ENCODE data around the gene MAP1LC3B2. TPM values are rescaled to one million over a fixed set of nuclear protein-coding genes. Genes with fewer than 3 reads are reported as not detected.

The MAP1LC3B2 gene
- total RNA-seq, 6 experiments from 2014 or later, result 0.59 to 1.0 (median 0.70) TPM; not detected in 3

DNA sequence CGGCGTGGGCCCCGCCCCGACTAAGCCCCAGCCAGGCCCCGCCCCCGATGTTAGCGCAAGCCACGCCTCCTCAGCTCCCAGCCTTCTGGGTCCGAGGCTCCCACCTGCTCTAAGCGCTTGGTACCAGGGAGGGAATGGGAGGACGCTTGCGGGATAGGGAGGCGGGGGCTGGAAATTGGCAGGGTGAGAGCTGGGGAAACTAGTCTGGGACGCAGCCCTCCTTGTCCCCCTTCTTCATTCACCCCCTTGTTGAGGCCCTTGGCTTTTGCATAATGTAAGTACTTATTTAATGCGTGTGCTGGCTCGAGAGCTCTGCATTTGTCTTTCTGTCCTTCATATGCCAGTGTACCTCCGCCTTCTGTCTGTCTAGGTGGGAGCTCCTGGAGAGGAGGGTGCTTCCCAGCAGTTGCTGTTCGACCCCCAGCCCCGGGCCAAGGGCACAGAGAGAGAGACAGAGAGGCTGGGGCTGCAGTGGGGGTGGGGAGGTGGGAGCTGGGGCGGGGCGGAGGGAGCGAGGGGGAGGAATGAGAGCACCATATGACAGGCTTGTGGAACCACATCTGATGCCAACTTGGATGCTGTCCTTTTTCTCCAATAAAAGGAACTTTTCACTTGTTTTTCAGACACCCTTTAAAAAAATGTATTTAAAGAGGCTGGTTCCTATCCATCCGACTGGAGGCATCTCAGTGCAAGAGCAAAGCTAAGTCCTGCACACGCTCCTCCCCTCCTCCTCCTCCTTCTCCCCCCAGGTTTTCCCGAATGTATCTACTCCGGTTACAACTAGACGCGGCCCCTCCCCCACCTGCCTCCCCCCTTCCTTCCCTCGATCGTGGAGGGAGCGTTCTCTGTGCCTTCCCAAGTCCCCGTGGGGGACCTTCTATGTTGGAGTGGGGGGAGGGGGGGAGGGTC is 25.6 kb upstream of the MAP1LC3B2 start:
- peak; percentile 76 to 82 (median 80) for DNase-seq
- H3K9me3 ChIP-seq, result no peaks in the 10 kb centered on the region
- intact Hi-C loops (cut with DNase I), result no loop called here
- no peaks in the 10 kb centered on the region for H3K36me3 ChIP-seq
- TF ChIP-seq CTCF (IDR thresholded peaks at IDR 0.05) (no peak), POLR2A (IDR thresholded peaks at IDR 0.05) (no peak)
- WGBS (ENCODE audit: insufficient coverage, low coverage, low lambda C conversion rate, missing lambda C conversion rate), result under 1% methylated on average over 16 of the region's 32 CpGs
- H3K27me3 ChIP-seq, result no peaks in the 10 kb centered on the region
- ATAC-seq, result peak; percentile 87 to 89 (median 88)
- peaks cover 0 to 21% (median 8%) of the 10 kb centered on the region in 4 donors for H3K4me1 ChIP-seq
- H3K4me3 ChIP-seq, result peak overlapping the region; percentile 48 to 52 (median 51)
- H3K27ac ChIP-seq, result no peak overlapping the region

GRCh38 chr12:116534311-116535121 is 24.7 kb upstream of the MAP1LC3B2 start:
- intact Hi-C loops (cut with DNase I), result no loop called here
- Histone ChIP-seq H3K36me3 (no peaks in the 10 kb centered on the region), H3K4me1 (peaks cover 0 to 16% (median 4%) of the 10 kb centered on the region in 4 donors), H3K4me3 (peak overlapping the region; percentile 48 to 52 (median 51)), H3K9me3 (no peaks in the 10 kb centered on the region), H3K27me3 (no peaks in the 10 kb centered on the region), H3K27ac (no peak overlapping the region)
- peak; percentile 10 to 27 (median 16) for ATAC-seq
- DNase-seq, result peak in 1 of 3 donors; percentile 33
- TF ChIP-seq POLR2A (IDR thresholded peaks at IDR 0.05), result no peak
- no peak for TF ChIP-seq CTCF (IDR thresholded peaks at IDR 0.05)
- 14% methylated on average over 27 of the region's 30 CpGs for WGBS (ENCODE audit: insufficient coverage, low coverage, low lambda C conversion rate, missing lambda C conversion rate)

- DNase-seq (no peak), ATAC-seq (no peak)
- H3K27ac ChIP-seq, result no peak overlapping the region
- H3K4me3 ChIP-seq, result no peak overlapping the region
- no peak for TF ChIP-seq CTCF (IDR thresholded peaks at IDR 0.05)
- TF ChIP-seq POLR2A (IDR thresholded peaks at IDR 0.05), result no peak
- peaks cover 0 to 15% (median 4%) of the 10 kb centered on the region in 4 donors for H3K4me1 ChIP-seq
- H3K9me3 ChIP-seq, result no peaks in the 10 kb centered on the region
- H3K27me3 ChIP-seq, result no peaks in the 10 kb centered on the region
- 46% methylated on average over 5 of the region's 5 CpGs for WGBS (ENCODE audit: insufficient coverage, low coverage, low lambda C conversion rate, missing lambda C conversion rate)
- H3K36me3 ChIP-seq, result no peaks in the 10 kb centered on the region
- intact Hi-C loops (cut with DNase I), result no loop called here
Observed at GRCh38 chr12:116535241-116535640, 23.9 kb upstream of the MAP1LC3B2 start.

DNA sequence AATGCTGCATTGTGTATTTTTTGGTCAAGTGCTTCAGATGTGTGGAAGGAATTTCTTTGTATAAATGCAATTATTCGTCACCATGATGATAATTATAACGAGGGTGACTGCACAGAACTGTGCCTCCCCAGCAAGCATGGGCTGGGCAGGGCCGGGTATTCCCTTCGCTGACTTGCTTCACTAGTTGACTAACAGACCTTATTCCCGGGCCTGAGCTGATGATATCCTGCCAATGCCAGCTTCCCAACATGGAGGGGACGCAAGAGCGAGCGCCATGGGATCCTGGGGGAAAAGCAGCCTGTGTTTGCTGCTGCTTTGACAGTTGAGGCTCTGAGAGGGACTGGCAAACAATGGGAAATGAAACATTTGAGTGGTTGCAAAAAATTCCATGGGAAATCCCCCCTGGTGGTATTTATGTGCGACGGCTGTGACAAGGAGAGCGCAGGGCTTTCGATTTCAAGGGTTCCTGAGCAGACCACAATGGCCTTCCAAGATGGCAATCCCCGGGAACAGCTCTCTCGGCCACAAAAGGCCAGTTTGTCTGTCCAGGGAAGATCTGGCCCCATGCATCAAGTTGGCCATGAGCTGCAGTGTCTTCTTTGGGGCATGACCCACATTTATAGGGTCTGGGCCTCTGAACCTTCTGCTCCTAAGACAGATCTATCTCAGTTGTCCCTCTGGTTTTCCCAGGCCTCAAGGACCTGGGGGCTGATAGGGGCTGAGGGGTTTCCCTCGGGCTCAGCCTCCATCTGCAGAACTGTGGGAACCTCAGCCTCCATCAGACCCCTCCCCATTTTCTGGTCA is 21.9 kb upstream of the MAP1LC3B2 start:
- WGBS (ENCODE audit: insufficient coverage, low coverage, low lambda C conversion rate, missing lambda C conversion rate), result 64% methylated on average over 4 of the region's 15 CpGs
- peaks cover 0 to 15% (median 4%) of the 10 kb centered on the region in 4 donors for H3K4me1 ChIP-seq
- H3K4me3 ChIP-seq, result no peak overlapping the region
- DNase-seq (no peak), ATAC-seq (no peak)
- no peaks in the 10 kb centered on the region for H3K27me3 ChIP-seq
- no peaks in the 10 kb centered on the region for H3K9me3 ChIP-seq
- no peak overlapping the region for H3K27ac ChIP-seq
- intact Hi-C loops (cut with DNase I), result no loop called here
- TF ChIP-seq CTCF (IDR thresholded peaks at IDR 0.05), result no peak
- TF ChIP-seq POLR2A (IDR thresholded peaks at IDR 0.05), result no peak
- H3K36me3 ChIP-seq, result no peaks in the 10 kb centered on the region
